T follicular helper cell (primary cell): ENCODE measurements around the gene TBC1D14.

Experiments used
- DNase-seq: peaks from one replicate; pipeline ENCODE4 v3.0.0-alpha.2; 2020; ENCODE audit warnings: low read depth

The TBC1D14 gene

DNA sequence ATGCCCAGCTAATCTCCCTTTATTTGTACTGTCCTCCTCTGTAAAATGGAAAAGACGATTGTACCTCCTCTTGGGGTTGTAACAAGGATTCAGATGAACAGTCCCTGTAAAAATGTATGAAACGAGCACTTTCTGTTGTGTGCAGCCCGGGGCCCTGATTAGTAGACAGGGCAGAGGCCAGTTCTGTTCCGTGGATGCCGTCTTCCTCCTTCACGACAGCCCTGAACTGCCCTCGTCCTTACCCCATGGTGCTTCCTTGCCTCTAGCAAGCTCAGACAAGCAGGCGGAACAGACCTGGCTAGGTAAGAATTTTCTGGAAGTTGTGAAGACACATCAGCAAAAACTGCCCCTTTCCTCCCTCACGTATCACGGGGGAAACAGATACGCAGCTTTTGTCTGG lies 111.2 kb downstream of the TBC1D14 start:
- DNase-seq, result no peak

DNA sequence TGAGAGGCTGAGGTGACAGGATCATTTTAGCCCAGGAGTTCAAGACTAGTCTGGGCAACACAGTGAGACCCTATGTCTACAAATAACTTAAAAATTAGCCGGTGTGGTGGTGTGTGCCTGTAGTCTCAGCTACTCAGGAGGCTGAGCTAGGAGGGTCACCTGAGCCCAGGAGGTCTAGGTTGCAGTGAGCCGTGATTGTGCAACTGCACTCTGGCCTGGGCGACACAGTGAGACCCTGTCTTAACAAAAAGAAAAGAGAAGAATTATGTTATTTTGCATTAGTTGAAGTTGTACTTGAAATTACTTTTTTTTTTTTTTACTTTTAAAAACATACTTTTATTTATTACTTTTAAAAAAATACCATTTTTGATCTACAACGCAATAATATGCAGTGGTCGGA lies 111.7 kb downstream of the TBC1D14 start:
- no peak for DNase-seq

- no peak for DNase-seq
Measured at GRCh38 chr4:7021930-7022664, 112.5 kb downstream of the TBC1D14 start.

GRCh38 chr4:7023486-7023885 lies 113.9 kb downstream of the TBC1D14 start:
- no peak for DNase-seq

- DNase-seq, result no peak
Measured at GRCh38 chr4:7023901-7024300, 114.3 kb downstream of the TBC1D14 start.

- no peak for DNase-seq
Measured at GRCh38 chr4:7024336-7024890, 114.8 kb downstream of the TBC1D14 start.

DNA sequence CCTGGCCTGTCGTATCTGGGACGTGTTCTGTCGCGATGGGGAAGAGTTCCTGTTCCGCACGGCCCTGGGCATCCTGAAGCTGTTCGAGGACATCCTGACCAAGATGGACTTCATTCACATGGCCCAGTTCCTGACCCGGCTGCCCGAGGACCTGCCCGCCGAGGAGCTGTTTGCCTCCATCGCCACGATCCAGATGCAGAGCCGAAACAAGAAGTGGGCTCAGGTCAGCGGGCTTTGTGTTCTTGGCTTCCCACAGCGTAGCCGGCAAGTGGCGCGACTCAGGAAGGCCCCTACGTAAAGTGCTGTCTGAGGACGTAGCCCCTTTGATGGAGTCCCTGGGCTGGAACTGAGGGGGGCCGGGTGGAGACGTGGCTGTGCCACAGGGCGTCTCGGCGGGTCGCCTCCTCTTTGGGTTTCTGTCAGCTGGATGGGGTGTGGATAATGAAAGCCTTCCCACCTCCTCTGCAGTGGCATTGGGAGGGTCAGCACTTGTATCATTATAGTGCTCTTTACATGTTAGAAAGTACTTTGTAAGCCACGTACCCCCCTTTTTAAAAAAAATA lies 115.5 kb downstream of the TBC1D14 start:
- no peak for DNase-seq

- DNase-seq, result no peak
Measured at GRCh38 chr4:7026107-7026506, 116.5 kb downstream of the TBC1D14 start.

DNA sequence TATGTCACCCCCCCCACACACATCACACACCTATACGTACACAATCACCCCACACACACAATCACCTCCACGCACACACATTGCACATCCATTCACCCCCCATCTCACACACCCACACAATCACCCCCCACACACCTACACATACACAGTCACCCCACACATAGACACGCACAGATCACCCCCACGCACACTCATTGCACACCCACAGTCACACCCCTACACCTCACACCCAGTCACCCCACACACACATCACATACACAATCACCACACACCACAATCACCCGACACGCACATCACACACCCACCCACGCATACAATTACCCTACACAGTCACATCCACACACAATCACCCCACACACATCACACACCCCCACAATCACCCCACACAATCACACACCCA lies 117.7 kb downstream of the TBC1D14 start:
- DNase-seq, result no peak

DNA sequence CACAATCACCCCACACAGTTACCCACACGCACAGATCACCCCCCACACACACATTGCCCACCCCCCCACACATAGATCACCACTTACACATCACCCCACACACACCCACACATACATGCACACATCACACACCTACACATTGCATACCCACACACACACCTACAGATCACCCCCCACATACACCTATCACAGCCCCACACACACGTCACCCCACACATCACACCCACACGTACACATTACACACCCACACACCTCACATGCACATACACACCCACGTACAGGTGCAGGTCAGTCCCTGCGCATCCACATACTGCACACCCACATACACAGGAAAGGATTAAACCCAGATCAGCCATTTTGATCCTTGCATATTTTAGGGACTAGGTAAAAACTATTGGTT lies 118.3 kb downstream of the TBC1D14 start:
- no peak for DNase-seq

- no peak for DNase-seq
Measured at GRCh38 chr4:7029212-7029611, 119.6 kb downstream of the TBC1D14 start.

GRCh38 chr4:7029921-7030320 lies 120.3 kb downstream of the TBC1D14 start:
- no peak for DNase-seq

GRCh38 chr4:7030856-7031255 lies 121.2 kb downstream of the TBC1D14 start:
- DNase-seq, result no peak

GRCh38 chr4:7031558-7032449 lies 122.2 kb downstream of the TBC1D14 start:
- DNase-seq, result no peak

- no peak for DNase-seq
Measured at GRCh38 chr4:7032596-7032995, 123.0 kb downstream of the TBC1D14 start.

- DNase-seq, result no peak
Measured at GRCh38 chr4:7034262-7035081, 124.8 kb downstream of the TBC1D14 start.

DNA sequence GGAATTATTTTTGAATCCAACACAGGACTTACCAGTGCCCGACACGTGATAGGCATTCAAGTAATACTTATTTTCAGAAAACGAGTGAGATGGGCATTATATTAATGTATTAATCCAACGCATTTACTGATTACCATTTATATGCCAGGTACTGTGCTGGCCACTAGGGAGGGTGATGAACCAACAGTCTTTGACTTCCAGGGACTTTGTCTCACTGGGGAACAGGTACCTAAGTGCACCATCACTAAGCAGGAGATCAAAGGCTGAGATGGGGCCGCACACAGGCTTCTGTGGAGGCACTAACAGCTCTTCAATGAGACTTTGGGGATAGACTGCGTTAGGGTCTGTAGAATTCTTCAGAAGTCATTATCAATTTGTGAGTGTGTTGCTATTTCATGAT lies 127.8 kb downstream of the TBC1D14 start:
- no peak for DNase-seq

DNA sequence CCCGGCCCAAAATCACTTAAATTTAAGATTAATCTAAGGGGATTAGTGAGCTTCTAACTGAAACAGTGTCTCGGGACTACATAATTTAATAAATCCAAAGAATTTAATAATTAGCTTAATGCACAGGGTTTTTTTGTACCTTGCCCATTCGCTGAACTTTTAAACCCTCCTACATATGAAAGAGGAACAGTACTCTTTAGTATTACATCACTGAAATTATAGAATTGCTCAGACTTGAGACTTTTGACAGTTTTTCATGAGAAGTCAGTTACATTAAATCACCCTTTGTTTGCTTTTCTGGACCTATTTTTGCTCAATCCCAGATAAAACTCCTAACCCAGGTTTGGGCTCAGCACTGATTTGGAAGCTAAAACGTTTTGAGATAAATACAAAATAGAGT lies 131.1 kb downstream of the TBC1D14 start:
- DNase-seq, result no peak

DNA sequence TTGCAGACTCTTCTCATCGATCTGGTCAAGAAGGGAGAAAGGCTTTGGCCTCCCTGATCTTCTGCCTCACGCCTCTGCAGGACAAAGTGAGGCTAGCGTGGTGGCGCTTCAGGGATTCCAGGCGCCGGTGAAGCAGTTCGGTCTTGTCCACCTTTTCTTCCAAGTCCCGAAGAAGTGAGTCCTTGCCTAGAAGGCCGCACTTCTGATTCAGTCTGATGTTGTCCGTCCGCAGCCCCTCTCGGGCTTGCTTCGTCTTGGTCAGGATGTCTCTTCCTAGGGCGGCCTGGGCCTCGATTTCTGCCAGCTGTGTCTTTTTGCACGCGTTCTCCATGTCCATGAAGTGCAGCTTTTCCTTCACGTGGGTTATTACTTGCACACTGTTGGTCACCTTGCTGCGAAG lies 131.6 kb downstream of the TBC1D14 start:
- no peak for DNase-seq

DNA sequence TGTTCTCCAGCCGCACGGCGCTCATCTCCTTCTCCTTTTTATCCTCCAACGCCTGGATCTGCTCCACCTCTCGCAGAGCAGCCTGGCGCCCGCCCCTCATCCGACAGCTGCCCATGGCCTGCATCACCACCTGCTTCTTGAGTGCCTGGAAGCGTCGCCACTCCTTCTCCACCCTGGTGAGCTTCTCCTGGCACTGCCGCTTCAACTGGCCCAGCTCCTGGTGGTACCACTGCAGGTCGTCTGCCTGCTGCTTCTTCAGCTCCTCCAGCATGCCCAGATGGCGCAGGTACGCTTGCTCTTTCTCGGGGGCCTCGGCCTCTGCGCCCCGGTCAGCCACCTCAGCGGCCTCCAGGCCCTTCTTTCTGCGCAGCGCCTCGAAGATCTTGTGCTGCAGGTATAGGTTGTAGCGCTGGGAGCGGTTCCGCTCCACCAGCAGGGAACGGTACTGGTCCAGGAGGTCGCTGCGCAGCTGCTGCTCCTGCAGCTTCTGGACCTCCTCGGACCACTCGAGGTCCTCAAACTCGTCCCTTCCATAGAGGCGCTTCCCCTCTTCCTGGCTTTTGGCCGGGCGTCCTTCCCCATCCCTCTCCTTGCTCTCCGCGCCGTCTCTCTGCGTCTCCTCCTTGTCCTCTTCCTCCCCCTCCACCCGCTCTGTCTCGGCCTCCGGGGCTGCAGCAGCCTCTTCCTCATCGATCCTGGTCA lies 132.3 kb downstream of the TBC1D14 start:
- no peak for DNase-seq
